NCI-H82 treated with DMSO at 0.1 percent for 48 hours (cell line): ENCODE data around the gene SOD1.
A peak's percentile ranks its signal among the peaks of the same experiment; 100 is the strongest.
"Not testable (repeated sequence)": the region's sequence is repeated elsewhere in the genome, so short reads cannot be mapped to it uniquely, and the experiment has no call there.

ENCODE experiments used
- DNase-seq: peaks from one replicate; lab custom pipeline; 2025; ENCODE audit not compliant: unreplicated experiment; lab: John Stamatoyannopoulos, UW

The SOD1 gene

GRCh38 chr21:31659536-31660258 lies at the start of gene SOD1:
TSS of gene SOD1 (plus strand) at chr21:31659693. CDS start at chr21:31659770, 77 bp downstream.
- DNase-seq = peak; percentile 84

- no peak for DNase-seq
These were observed 48.0 kb upstream of the SOD1 start for GRCh38 chr21:31611445-31611844.

GRCh38 chr21:31612894-31613785 lies 46.4 kb upstream of the SOD1 start:
- no peak for DNase-seq

GRCh38 chr21:31614705-31615104 lies 44.8 kb upstream of the SOD1 start:
- DNase-seq = no peak

GRCh38 chr21:31616216-31616615 lies 43.3 kb upstream of the SOD1 start:
- DNase-seq = no peak

GRCh38 chr21:31618696-31619430 lies 40.6 kb upstream of the SOD1 start:
- no peak for DNase-seq

- no peak for DNase-seq
These were observed 37.1 kb upstream of the SOD1 start for GRCh38 chr21:31622397-31622796.

- DNase-seq = no peak
These were observed 35.8 kb upstream of the SOD1 start for GRCh38 chr21:31623664-31624063.

GRCh38 chr21:31624181-31624580 lies 35.3 kb upstream of the SOD1 start:
- DNase-seq = no peak

- no peak for DNase-seq
These were observed 34.5 kb upstream of the SOD1 start for GRCh38 chr21:31624961-31625491.

- no peak for DNase-seq
These were observed 29.4 kb upstream of the SOD1 start for GRCh38 chr21:31629972-31630711.

- not testable (repeated sequence) for DNase-seq
These were observed 27.6 kb upstream of the SOD1 start for GRCh38 chr21:31631881-31632280.

- DNase-seq = no peak
These were observed 24.5 kb upstream of the SOD1 start for GRCh38 chr21:31634993-31635392.

- DNase-seq = no peak
These were observed 22.6 kb upstream of the SOD1 start for GRCh38 chr21:31636874-31637273.

- DNase-seq = no peak
These were observed 18.0 kb upstream of the SOD1 start for GRCh38 chr21:31641416-31641922.

GRCh38 chr21:31644643-31645042 lies 14.8 kb upstream of the SOD1 start:
- DNase-seq = no peak

- no peak for DNase-seq
These were observed 11.8 kb upstream of the SOD1 start for GRCh38 chr21:31647650-31648049.

- no peak for DNase-seq
These were observed 8.6 kb upstream of the SOD1 start for GRCh38 chr21:31650930-31651329.

- not testable (repeated sequence) for DNase-seq
These were observed 8.0 kb upstream of the SOD1 start for GRCh38 chr21:31651491-31651890.

- DNase-seq = no peak
These were observed 5.2 kb upstream of the SOD1 start for GRCh38 chr21:31654340-31654739.
